Measurements from ENCODE around the gene RPTOR.

The RPTOR gene

DNA sequence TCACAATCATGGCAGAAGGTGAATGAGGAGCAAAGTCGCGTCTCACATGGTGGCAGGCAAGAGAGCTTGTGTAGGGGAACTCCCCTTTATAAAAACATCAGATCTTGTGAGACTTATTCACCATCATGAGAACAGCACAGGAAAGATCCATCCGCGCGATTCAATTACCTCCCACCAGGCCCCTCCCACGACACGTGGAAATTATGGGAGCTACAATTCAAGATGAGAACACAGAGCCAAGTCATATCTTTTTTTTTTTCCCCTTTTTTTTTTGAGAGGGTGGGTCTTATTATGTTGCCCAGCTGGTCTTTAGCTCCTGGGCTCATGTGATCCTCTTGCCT lies 60.0 kb downstream of the RPTOR start:
- TF ChIP-seq, protein P1, sequence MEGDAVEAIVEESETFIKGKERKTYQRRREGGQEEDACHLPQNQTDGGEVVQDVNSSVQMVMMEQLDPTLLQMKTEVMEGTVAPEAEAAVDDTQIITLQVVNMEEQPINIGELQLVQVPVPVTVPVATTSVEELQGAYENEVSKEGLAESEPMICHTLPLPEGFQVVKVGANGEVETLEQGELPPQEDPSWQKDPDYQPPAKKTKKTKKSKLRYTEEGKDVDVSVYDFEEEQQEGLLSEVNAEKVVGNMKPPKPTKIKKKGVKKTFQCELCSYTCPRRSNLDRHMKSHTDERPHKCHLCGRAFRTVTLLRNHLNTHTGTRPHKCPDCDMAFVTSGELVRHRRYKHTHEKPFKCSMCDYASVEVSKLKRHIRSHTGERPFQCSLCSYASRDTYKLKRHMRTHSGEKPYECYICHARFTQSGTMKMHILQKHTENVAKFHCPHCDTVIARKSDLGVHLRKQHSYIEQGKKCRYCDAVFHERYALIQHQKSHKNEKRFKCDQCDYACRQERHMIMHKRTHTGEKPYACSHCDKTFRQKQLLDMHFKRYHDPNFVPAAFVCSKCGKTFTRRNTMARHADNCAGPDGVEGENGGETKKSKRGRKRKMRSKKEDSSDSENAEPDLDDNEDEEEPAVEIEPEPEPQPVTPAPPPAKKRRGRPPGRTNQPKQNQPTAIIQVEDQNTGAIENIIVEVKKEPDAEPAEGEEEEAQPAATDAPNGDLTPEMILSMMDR (IDR thresholded peaks at IDR 0.05; ENCODE audit: control insufficient read depth, extremely low read depth, insufficient read depth) = no peak
- no peak for DNase-seq (ENCODE audit: low read depth)

GRCh38 chr17:80605326-80606066 lies 60.9 kb downstream of the RPTOR start:
- no peak for DNase-seq (ENCODE audit: low read depth)
- H3K4me3 ChIP-seq (ENCODE audit: low read depth, low read length) = no peak overlapping the region
- TF ChIP-seq, protein P1 (IDR thresholded peaks at IDR 0.05; ENCODE audit: control insufficient read depth, extremely low read depth, insufficient read depth) = no peak

More for the DNA sequence above, 60.0 kb downstream of the RPTOR start:
- no peak overlapping the region for H3K4me3 ChIP-seq (ENCODE audit: low read depth, low read length)

DNA sequence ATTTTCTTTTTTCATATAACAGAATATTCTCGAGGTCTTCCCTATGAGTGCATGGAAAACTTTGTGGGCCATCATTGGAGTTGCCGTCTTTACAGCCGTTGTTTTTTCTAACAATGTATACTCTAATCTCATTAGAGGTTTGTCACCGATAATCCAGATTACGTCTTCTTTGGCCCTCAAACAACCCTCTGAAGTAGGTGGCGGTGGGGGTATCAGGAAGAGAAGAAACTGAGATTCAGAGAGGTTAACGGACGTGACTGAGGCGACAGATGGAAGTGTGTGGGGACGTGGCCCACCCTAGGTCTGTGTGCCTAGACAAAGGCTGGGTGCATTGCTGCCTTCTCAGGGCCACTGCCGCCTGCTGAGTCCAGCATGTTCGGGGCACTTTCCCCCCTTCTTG lies 63.7 kb downstream of the RPTOR start:
- DNase-seq (ENCODE audit: low read depth) = no peak
- TF ChIP-seq, protein P1 (IDR thresholded peaks at IDR 0.05; ENCODE audit: control insufficient read depth, extremely low read depth, insufficient read depth) = no peak

GRCh38 chr17:80609757-80610156 lies 65.1 kb downstream of the RPTOR start:
- TF ChIP-seq, protein P1 (IDR thresholded peaks at IDR 0.05; ENCODE audit: control insufficient read depth, extremely low read depth, insufficient read depth) = no peak
- no peak for DNase-seq (ENCODE audit: low read depth)
- no peak overlapping the region for H3K4me3 ChIP-seq (ENCODE audit: low read depth, low read length)

More for the DNA sequence above, 63.7 kb downstream of the RPTOR start:
- H3K4me3 ChIP-seq (ENCODE audit: low read depth, low read length) = no peak overlapping the region

GRCh38 chr17:80611816-80612215 lies 67.2 kb downstream of the RPTOR start:
- no peak for DNase-seq (ENCODE audit: low read depth)
- TF ChIP-seq, protein P1 (IDR thresholded peaks at IDR 0.05; ENCODE audit: control insufficient read depth, extremely low read depth, insufficient read depth) = no peak
- no peak overlapping the region for H3K4me3 ChIP-seq (ENCODE audit: low read depth, low read length)

DNA sequence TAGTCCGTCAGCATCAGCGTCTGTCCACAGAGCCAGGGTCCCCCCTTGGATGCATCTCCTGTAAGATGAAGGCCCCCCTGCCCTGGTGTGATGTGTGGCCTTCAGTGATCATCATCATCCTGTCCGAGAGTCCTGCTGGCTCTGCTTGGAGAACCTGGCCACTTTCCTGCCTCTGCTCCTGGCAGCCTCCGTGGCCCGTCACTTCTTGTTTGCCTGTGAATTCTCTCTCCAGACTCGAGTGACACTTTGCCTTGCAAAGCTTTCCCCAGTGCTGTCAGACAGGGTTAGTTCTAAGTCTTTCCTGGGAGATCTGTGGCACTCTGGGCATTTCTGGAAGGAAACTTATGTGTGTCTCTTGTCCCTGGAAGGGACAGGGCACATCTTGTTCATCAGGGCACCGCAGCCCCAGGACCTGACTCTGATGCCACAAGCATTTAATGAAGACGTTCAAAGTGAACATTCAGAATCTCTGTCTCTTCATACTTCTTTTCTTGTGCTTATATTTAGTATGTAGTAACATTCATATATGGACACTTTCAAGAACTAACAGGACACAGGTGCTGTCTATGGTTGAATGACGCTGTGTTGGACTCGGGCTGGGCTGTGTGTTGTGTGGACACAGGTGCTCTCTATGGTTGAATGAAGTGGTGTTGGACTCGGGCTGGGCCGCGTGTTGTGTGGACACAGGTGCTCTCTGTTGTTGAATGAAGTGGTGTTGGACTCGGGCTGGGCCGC lies 68.5 kb downstream of the RPTOR start:
- no peak for DNase-seq (ENCODE audit: low read depth)
- TF ChIP-seq, protein P1 (IDR thresholded peaks at IDR 0.05; ENCODE audit: control insufficient read depth, extremely low read depth, insufficient read depth) = no peak
- H3K4me3 ChIP-seq (ENCODE audit: low read depth, low read length) = no peak overlapping the region

Measured in LNCaP clone FGC (cell line).